Measurements from ENCODE around the gene BCAN. TPM values are rescaled to one million over a fixed set of nuclear protein-coding genes. Genes with fewer than 3 reads are reported as not detected.

BCAN gene
- total and polyA plus RNA-seq, 2 of the 8 experiments (the other 6 are each of a cell fraction or from before 2014, with no cell fraction given): 4.5 to 24.0 TPM

- H3K23me2 ChIP-seq (ENCODE audit: low read depth, low read length): peaks cover 6% of the 10 kb centered on the region
- no peak overlapping the region for H2BK120ac ChIP-seq (replicated peaks; ENCODE audit: low read depth, low read length)
- H2BK12ac ChIP-seq (ENCODE audit: low read depth, low read length): no peak overlapping the region
- H3K79me1 ChIP-seq (ENCODE audit: low read depth, low read length): peaks cover 12% of the 10 kb centered on the region; the same call in 1 of the 2 replicates
- CTCF ChIA-PET (ENCODE audit: partially characterized antibody): interaction anchor here (1.2 to 66.0 kb wide), 7 partner anchors 9 to 45 kb away, joined by 3 to 4284 read pairs (median 5); partner anchors contain the start of genes CRABP2, ISG20L2, METTL25B and NES
- H3K14ac ChIP-seq (ENCODE audit: insufficient read length): no peak overlapping the region
- no peak overlapping the region for H2AFZ ChIP-seq (ENCODE audit: low read length)
- H3K79me2 ChIP-seq (ENCODE audit: control insufficient read depth in 1 of 2, insufficient read depth in 2 of 2, low read length in 2 of 2): peaks cover 0 to 25% of the 10 kb centered on the region in 2 experiments; a peak in 2 of 4 replicates
- FAIRE-seq (no peak), DNase-seq (ENCODE audit: low read depth in 1 of 2, low spot score in 2 of 2) (no peak)
- H2BK15ac ChIP-seq (ENCODE audit: low read length): peak overlapping the region; percentile 10; the same call in 1 of the 2 replicates
- no peak for TF ChIP-seq RFX5 (IDR thresholded peaks at IDR 0.05; ENCODE audit: borderline replicate concordance, low read depth, low read length)
- no peak for TF ChIP-seq HDAC6 (IDR thresholded peaks at IDR 0.05; ENCODE audit: low read depth, low read length)
- peak; percentile 56 for TF ChIP-seq POLR2AphosphoS5 (IDR thresholded peaks at IDR 0.05; ENCODE audit: low read depth, low read length)
- no peak for TF ChIP-seq JUN (IDR thresholded peaks at IDR 0.05; ENCODE audit: low read depth, low read length)
- no peak for TF ChIP-seq MAFK (IDR thresholded peaks at IDR 0.05; ENCODE audit: low read depth, low read length)
- TF ChIP-seq MAX (IDR thresholded peaks at IDR 0.05): no peak
- TF ChIP-seq KDM1A (IDR thresholded peaks at IDR 0.05; ENCODE audit: borderline replicate concordance, low read length): no peak
- no peak overlapping the region for H3K56ac ChIP-seq (replicated peaks; ENCODE audit: insufficient read length, low read depth, low read length)
- H4K91ac ChIP-seq (replicated peaks; ENCODE audit: insufficient read length, low read length): no peak overlapping the region
- H3K18ac ChIP-seq (ENCODE audit: extremely low read depth, low read length): peak overlapping the region; percentile 60
- H3K23ac ChIP-seq (ENCODE audit: insufficient read length): no peak overlapping the region
- no peaks in the 10 kb centered on the region for H3K27me3 ChIP-seq (replicated peaks in 1 of 4; ENCODE audit: control insufficient read depth in 3 of 4, extremely low read depth in 1 of 4, insufficient read depth in 3 of 4, low read length in 3 of 4)
- H3K4me3 ChIP-seq (ENCODE audit: extremely low read depth in 1 of 4, insufficient read depth in 2 of 4, low read depth in 3 of 4, low read length in 4 of 4): no peak overlapping the region
- 74% methylated on average over 6 of the region's 6 CpGs; no CpG with 5 or more reads in 1 of the 2 experiments for WGBS, 2 experiments (ENCODE audit: extremely low coverage in 1 of 2, insufficient coverage in 1 of 2, insufficient read length in 1 of 2, insufficient replicate concordance in 2 of 2, low coverage in 1 of 2, low lambda C conversion rate in 2 of 2, missing lambda C conversion rate in 1 of 2)
- POLR2A ChIA-PET (ENCODE audit: partially characterized antibody): interaction anchor here (0.6 to 13.8 kb wide), 6 partner anchors 7 to 43 kb away, joined by 3 to 419 read pairs (median 5); partner anchors contain the start of gene CRABP2
- H4K20me1 ChIP-seq (replicated peaks in 1 of 2; ENCODE audit: control insufficient read depth in 1 of 2, insufficient read depth in 2 of 2, low read length in 2 of 2): peaks cover 4 to 10% of the 10 kb centered on the region in 2 experiments
- H3K9me3 ChIP-seq (ENCODE audit: insufficient read depth in 2 of 2, low read depth in 1 of 2, low read length in 1 of 2): no peaks in the 10 kb centered on the region
- no peak overlapping the region for H3K9ac ChIP-seq (replicated peaks in 1 of 4; ENCODE audit: extremely low read depth in 1 of 4, low read depth in 3 of 4, low read length in 3 of 4)
- H2BK5ac ChIP-seq (ENCODE audit: low read depth, low read length): 0 out of 2 replicates have a peak overlapping the region, but pooled peaks have one; percentile 24
- no peak overlapping the region for H4K5ac ChIP-seq (ENCODE audit: insufficient read length, low read depth, low read length)
- H3K4me2 ChIP-seq (ENCODE audit: insufficient read depth in 1 of 2, low read depth in 2 of 2, low read length in 2 of 2): no peak overlapping the region; a peak in 1 of 4 replicates
- H3K4me1 ChIP-seq (replicated peaks in 1 of 4; ENCODE audit: control insufficient read depth in 3 of 4, insufficient read depth in 4 of 4, low read length in 3 of 4): peaks cover 3 to 66% (median 57%) of the 10 kb centered on the region in 4 experiments
- no peak overlapping the region for H3K27ac ChIP-seq (ENCODE audit: low read depth, low read length)
- H2AK5ac ChIP-seq (ENCODE audit: low read depth, low read length): peak overlapping the region; percentile 75; the same call in 1 of the 2 replicates
- no peak overlapping the region for H2BK20ac ChIP-seq (ENCODE audit: low read length)
- peaks cover 4 to 28% (median 12%) of the 10 kb centered on the region in 4 experiments; a peak in 7 of 8 replicates for H3K36me3 ChIP-seq (ENCODE audit: control insufficient read depth in 2 of 4, insufficient read depth in 4 of 4, low read length in 3 of 4)
- no peak overlapping the region for H4K8ac ChIP-seq (ENCODE audit: extremely low read depth, insufficient read depth, low read length)
- no peak overlapping the region for H3K4ac ChIP-seq (replicated peaks; ENCODE audit: insufficient read length, low read depth, low read length)
These were observed 28.4 kb downstream of the BCAN start for GRCh38 chr1:156670359-156670758.

Data from H1 (cell line).